Stimulated activated CD8-positive, alpha-beta memory T cell treated with anti-CD3 and anti-CD28 coated beads, Interleukin-12 subunit alpha, Interleukin-12 subunit beta, amount 100 ng/mL, for 24 hours (primary cell): ENCODE results near the gene ZNF277.

Source experiments
- DNase-seq: peaks from one replicate; pipeline ENCODE4 v3.0.0-alpha.2; 2020; ENCODE audit errors: extremely low read depth

Gene ZNF277

GRCh38 chr7:112254156-112254555 is 47.7 kb downstream of the ZNF277 start:
- DNase-seq = no peak

GRCh38 chr7:112254709-112255387 is 48.4 kb downstream of the ZNF277 start:
- DNase-seq = no peak

- no peak for DNase-seq
Observed at GRCh38 chr7:112255388-112255720, 48.9 kb downstream of the ZNF277 start.

- no peak for DNase-seq
Observed at GRCh38 chr7:112257073-112257472, 50.6 kb downstream of the ZNF277 start.

GRCh38 chr7:112260911-112261310 is 54.4 kb downstream of the ZNF277 start:
- DNase-seq = no peak

- no peak for DNase-seq
Observed at GRCh38 chr7:112262036-112262435, 55.5 kb downstream of the ZNF277 start.

GRCh38 chr7:112262855-112263487 is 56.5 kb downstream of the ZNF277 start:
- DNase-seq = no peak

GRCh38 chr7:112263519-112263918 is 57.0 kb downstream of the ZNF277 start:
- no peak for DNase-seq

GRCh38 chr7:112266141-112266540 is 59.6 kb downstream of the ZNF277 start:
- no peak for DNase-seq

GRCh38 chr7:112266595-112267270 is 60.2 kb downstream of the ZNF277 start:
- no peak for DNase-seq

- DNase-seq = no peak
Observed at GRCh38 chr7:112267944-112268691, 61.6 kb downstream of the ZNF277 start.

- no peak for DNase-seq
Observed at GRCh38 chr7:112271162-112271561, 64.7 kb downstream of the ZNF277 start.

- DNase-seq = no peak
Observed at GRCh38 chr7:112272921-112273561, 66.5 kb downstream of the ZNF277 start.

GRCh38 chr7:112279042-112279441 is 72.5 kb downstream of the ZNF277 start:
- no peak for DNase-seq

- DNase-seq = no peak
Observed at GRCh38 chr7:112280267-112280666, 73.8 kb downstream of the ZNF277 start.

- no peak for DNase-seq
Observed at GRCh38 chr7:112282476-112283188, 76.1 kb downstream of the ZNF277 start.

- no peak for DNase-seq
Observed at GRCh38 chr7:112283382-112283910, 77.0 kb downstream of the ZNF277 start.

GRCh38 chr7:112286250-112287086 is 80.0 kb downstream of the ZNF277 start:
- DNase-seq = no peak

- no peak for DNase-seq
Observed at GRCh38 chr7:112288301-112288700, 81.8 kb downstream of the ZNF277 start.

- DNase-seq = no peak
Observed at GRCh38 chr7:112290065-112290464, 83.6 kb downstream of the ZNF277 start.
